H7 (cell line): ENCODE data around the gene ENTPD7. TPM values are rescaled to one million over a fixed set of nuclear protein-coding genes. Genes with fewer than 3 reads are reported as not detected.

ENCODE experiments used
- DNase-seq: peaks from one replicate; pipeline ENCODE4 v3.0.0; 2012
- H3K27me3 ChIP-seq: 2 replicates; pipeline ENCODE4 v1.6.0; 2011; ENCODE audit warnings: mild to moderate bottlenecking, low read length; ENCODE audit not compliant: control insufficient read depth, insufficient read depth
- H3K36me3 ChIP-seq: replicated peaks from 2 replicates; pipeline ENCODE4 v1.5.1; 2011; ENCODE audit warnings: low read length; ENCODE audit not compliant: control insufficient read depth, insufficient read depth
- H3K4me3 ChIP-seq: 2 replicates; pipeline ENCODE4 v1.5.1; 2011; ENCODE audit warnings: low read depth, mild to moderate bottlenecking, control low read depth, low read length, moderate library complexity; ENCODE audit not compliant: insufficient read depth
- total RNA-seq: library from RNA; depleted of rRNA; stranded (reverse); fragments of >200 nt; shearing (Covaris generic); gene quantifications from 2 replicates; pipeline ENCODE4 v1.2.3, GENCODE V29; 2014

ENTPD7 gene
- total RNA-seq, 1 experiment from 2014 or later: 8.2 TPM

- H3K36me3 ChIP-seq: peaks cover 3% of the 10 kb centered on the region
- no peak overlapping the region for H3K4me3 ChIP-seq
- no peak for DNase-seq
- no peaks in the 10 kb centered on the region for H3K27me3 ChIP-seq
These were observed 30.2 kb downstream of the ENTPD7 start for GRCh38 chr10:99689461-99689860.

GRCh38 chr10:99693933-99694583 is 34.7 kb downstream of the ENTPD7 start:
- Histone ChIP-seq H3K4me3 (no peak overlapping the region), H3K27me3 (no peaks in the 10 kb centered on the region), H3K36me3 (peaks cover 8% of the 10 kb centered on the region)
- DNase-seq: no peak

- Histone ChIP-seq H3K36me3 (peaks cover 8% of the 10 kb centered on the region), H3K27me3 (no peaks in the 10 kb centered on the region), H3K4me3 (no peak overlapping the region)
- no peak for DNase-seq
These were observed 36.5 kb downstream of the ENTPD7 start for GRCh38 chr10:99695761-99696160.

GRCh38 chr10:99698504-99699080 is 39.3 kb downstream of the ENTPD7 start:
- Histone ChIP-seq H3K27me3 (no peaks in the 10 kb centered on the region), H3K4me3 (no peak overlapping the region), H3K36me3 (peaks cover 5% of the 10 kb centered on the region)
- DNase-seq: no peak

GRCh38 chr10:99700649-99701048 is 41.3 kb downstream of the ENTPD7 start:
- peaks cover 8% of the 10 kb centered on the region for H3K36me3 ChIP-seq
- H3K27me3 ChIP-seq: no peaks in the 10 kb centered on the region
- DNase-seq: no peak

GRCh38 chr10:99708428-99709012 is 49.2 kb downstream of the ENTPD7 start:
- Histone ChIP-seq H3K27me3 (no peaks in the 10 kb centered on the region), H3K36me3 (peaks cover 4% of the 10 kb centered on the region), H3K4me3 (no peak overlapping the region)
- no peak for DNase-seq

More at GRCh38 chr10:99700649-99701048, 41.3 kb downstream of the ENTPD7 start:
- no peak overlapping the region for H3K4me3 ChIP-seq

- Histone ChIP-seq H3K4me3 (no peak overlapping the region), H3K27me3 (no peaks in the 10 kb centered on the region), H3K36me3 (peaks cover 7% of the 10 kb centered on the region)
- DNase-seq: peak; percentile 29
These were observed 50.3 kb downstream of the ENTPD7 start for GRCh38 chr10:99709480-99710229.

- H3K27me3 ChIP-seq: no peaks in the 10 kb centered on the region
- H3K36me3 ChIP-seq: peaks cover 6% of the 10 kb centered on the region
- no peak overlapping the region for H3K4me3 ChIP-seq
- peak; percentile 32 for DNase-seq
These were observed 51.9 kb downstream of the ENTPD7 start for GRCh38 chr10:99711129-99711719.

GRCh38 chr10:99714446-99714845 is 55.1 kb downstream of the ENTPD7 start:
- no peak for DNase-seq
- Histone ChIP-seq H3K27me3 (no peaks in the 10 kb centered on the region), H3K4me3 (no peak overlapping the region), H3K36me3 (peaks cover 16% of the 10 kb centered on the region)

- Histone ChIP-seq H3K36me3 (peaks cover 21% of the 10 kb centered on the region), H3K4me3 (no peak overlapping the region), H3K27me3 (no peaks in the 10 kb centered on the region)
- DNase-seq: no peak
These were observed 61.1 kb downstream of the ENTPD7 start for GRCh38 chr10:99720387-99720786.

- DNase-seq: no peak
- Histone ChIP-seq H3K36me3 (peaks cover 11% of the 10 kb centered on the region), H3K4me3 (no peak overlapping the region), H3K27me3 (no peaks in the 10 kb centered on the region)
These were observed 70.7 kb downstream of the ENTPD7 start for GRCh38 chr10:99730026-99730425.

GRCh38 chr10:99731306-99732032 is 72.2 kb downstream of the ENTPD7 start:
- peaks cover 11% of the 10 kb centered on the region for H3K36me3 ChIP-seq
- no peaks in the 10 kb centered on the region for H3K27me3 ChIP-seq
- no peak for DNase-seq
- H3K4me3 ChIP-seq: peak overlapping the region; percentile 89

GRCh38 chr10:99732033-99732842 is 72.9 kb downstream of the ENTPD7 start, which contains the start of the genes COX15 and CUTC:
Gene COX15, minus strand, starts transcription at chr10:99732127. Its CDS starts 78 bp downstream, at chr10:99732049.
Gene CUTC, plus strand, starts transcription at chr10:99732234. Its CDS starts 115 bp downstream, at chr10:99732349.
- Histone ChIP-seq H3K4me3 (peak within 1 kb of the TSS; percentile 89), H3K36me3 (peaks cover 6% of the 10 kb centered on the region), H3K27me3 (no peaks in the 10 kb centered on the region)
- DNase-seq: peak; percentile 96
